GM23248 (cell line): ENCODE measurements around the gene DNAJC28.

Experiments
- EZH2 ChIP-seq: fragments of 200-600 bp; sonication (generic); IDR thresholded peaks from 2 replicates; pipeline ENCODE4 v1.6.1; 2018; ENCODE audit warnings: antibody characterized with exemption, mild to moderate bottlenecking; ENCODE audit not compliant: insufficient read depth, poor library complexity, severe bottlenecking
- EZH2phosphoT487 ChIP-seq: fragments of 200-600 bp; sonication (generic); IDR thresholded peaks from 2 replicates; pipeline ENCODE4 v1.6.1; 2018; ENCODE audit warnings: antibody characterized with exemption, moderate library complexity, mild to moderate bottlenecking, low read depth; ENCODE audit not compliant: insufficient read depth

- TF ChIP-seq EZH2phosphoT487 (no peak), EZH2 (no peak)
These were observed 4.2 kb upstream of the DNAJC28 start for GRCh38 chr21:33495743-33496142.
